ENCODE measurements around the gene BRAT1.
"Not testable (repeated sequence)": the region's sequence is repeated elsewhere in the genome, so short reads cannot be mapped to it uniquely, and the experiment has no call there.

Gene BRAT1

DNA sequence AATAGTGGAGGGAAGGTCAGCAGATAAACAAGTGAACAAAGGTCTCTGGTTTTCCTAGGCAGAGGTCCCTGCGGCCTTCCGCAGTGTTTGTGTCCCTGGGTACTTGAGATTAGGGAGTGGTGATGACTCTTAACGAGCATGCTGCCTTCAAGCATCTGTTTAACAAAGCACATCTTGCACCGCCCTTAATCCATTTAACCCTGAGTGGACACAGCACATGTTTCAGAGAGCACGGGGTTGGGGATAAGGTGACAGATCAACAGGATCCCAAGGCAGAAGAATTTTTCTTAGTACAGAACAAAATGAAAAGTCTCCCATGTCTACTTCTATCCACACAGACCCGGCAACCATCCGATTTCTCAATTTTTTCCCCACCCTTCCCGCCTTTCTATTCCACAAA lies 21.8 kb downstream of the BRAT1 start:
- not testable (repeated sequence) for H3K27ac ChIP-seq (ENCODE audit: low read depth, low read length); H3K9me2 ChIP-seq (replicated peaks; ENCODE audit: control insufficient read depth, low read length); H3K79me2 ChIP-seq (ENCODE audit: control insufficient read depth, low read length); H3K9me3 ChIP-seq (ENCODE audit: control insufficient read depth, insufficient read depth, low read length); H3K4me3 ChIP-seq (ENCODE audit: low read length); H4K20me1 ChIP-seq (ENCODE audit: control insufficient read depth, insufficient read depth, low read depth, low read length); H3F3A ChIP-seq (ENCODE audit: control insufficient read depth, insufficient read depth); H3K36me3 ChIP-seq (ENCODE audit: control insufficient read depth, low read length); H3K4me2 ChIP-seq (ENCODE audit: low read length); H3K27me3 ChIP-seq (ENCODE audit: control insufficient read depth, low read length)
- H3K4me1 ChIP-seq (ENCODE audit: control insufficient read depth, low read length): peaks cover 26% of the 10 kb centered on the region

DNA sequence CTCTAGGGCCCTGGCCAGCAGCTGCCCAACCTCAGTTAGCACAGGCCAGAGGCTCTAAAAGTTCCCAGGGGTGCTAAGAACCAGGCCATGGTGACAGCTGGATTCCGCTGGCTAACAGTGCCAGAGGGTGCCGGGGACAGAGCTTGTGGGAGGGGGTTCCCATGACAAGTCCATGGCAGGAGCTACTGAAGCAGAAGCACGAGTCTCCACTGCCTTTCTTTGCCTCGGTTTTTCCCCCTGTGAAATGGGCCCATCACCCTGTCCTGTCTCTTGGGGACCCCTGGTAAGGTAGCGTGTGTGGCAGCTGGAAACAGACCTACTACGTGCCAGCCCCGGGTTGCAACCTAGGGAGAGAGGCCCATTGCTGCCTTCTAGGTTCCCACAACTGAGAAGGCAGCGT lies 22.5 kb downstream of the BRAT1 start:
- not testable (repeated sequence) for H3K4me2 ChIP-seq (ENCODE audit: low read length); H4K20me1 ChIP-seq (ENCODE audit: control insufficient read depth, insufficient read depth, low read depth, low read length); H3K4me3 ChIP-seq (ENCODE audit: low read length); H3K27ac ChIP-seq (ENCODE audit: low read depth, low read length); H3F3A ChIP-seq (ENCODE audit: control insufficient read depth, insufficient read depth); H3K27me3 ChIP-seq (ENCODE audit: control insufficient read depth, low read length); H3K9me3 ChIP-seq (ENCODE audit: control insufficient read depth, insufficient read depth, low read length); H3K79me2 ChIP-seq (ENCODE audit: control insufficient read depth, low read length); H3K36me3 ChIP-seq (ENCODE audit: control insufficient read depth, low read length); H3K9me2 ChIP-seq (replicated peaks; ENCODE audit: control insufficient read depth, low read length)
- H3K4me1 ChIP-seq (ENCODE audit: control insufficient read depth, low read length): peaks cover 32% of the 10 kb centered on the region

DNA sequence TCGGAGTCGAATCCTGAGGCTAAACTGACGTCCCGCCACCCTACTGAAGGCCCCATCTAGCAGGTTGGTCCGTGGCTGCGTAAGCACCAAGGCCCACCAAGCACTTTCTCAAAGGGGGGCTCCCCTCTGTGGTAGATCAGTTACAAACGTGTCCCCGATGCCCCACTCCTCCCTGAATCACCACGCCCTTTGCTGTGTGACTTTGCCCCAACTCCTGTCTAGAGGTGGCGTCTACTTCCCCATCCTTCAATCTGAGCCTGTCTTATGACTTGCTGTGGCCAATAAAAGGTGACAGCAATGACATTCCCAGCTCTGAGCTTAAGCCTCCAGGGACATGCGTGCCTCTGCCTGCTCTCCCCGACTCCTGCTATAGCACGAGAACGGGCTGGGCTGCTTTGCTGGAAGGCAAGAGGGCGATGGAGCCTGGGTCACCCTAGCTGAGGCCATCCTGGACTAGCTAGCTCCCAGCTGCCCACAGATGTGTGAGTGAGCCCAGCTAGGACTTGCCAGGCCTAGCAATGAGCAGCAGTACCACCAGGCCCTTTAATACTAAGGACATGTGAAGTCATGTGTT lies 23.0 kb downstream of the BRAT1 start:
- not testable (repeated sequence) for H3K9me2 ChIP-seq (replicated peaks; ENCODE audit: control insufficient read depth, low read length); H3K4me2 ChIP-seq (ENCODE audit: low read length); H3K9me3 ChIP-seq (ENCODE audit: control insufficient read depth, insufficient read depth, low read length); H3K79me2 ChIP-seq (ENCODE audit: control insufficient read depth, low read length); H3K36me3 ChIP-seq (ENCODE audit: control insufficient read depth, low read length); H3K27ac ChIP-seq (ENCODE audit: low read depth, low read length); H3K27me3 ChIP-seq (ENCODE audit: control insufficient read depth, low read length); H3F3A ChIP-seq (ENCODE audit: control insufficient read depth, insufficient read depth); H3K4me3 ChIP-seq (ENCODE audit: low read length); H4K20me1 ChIP-seq (ENCODE audit: control insufficient read depth, insufficient read depth, low read depth, low read length)
- peaks cover 32% of the 10 kb centered on the region for H3K4me1 ChIP-seq (ENCODE audit: control insufficient read depth, low read length)

DNA sequence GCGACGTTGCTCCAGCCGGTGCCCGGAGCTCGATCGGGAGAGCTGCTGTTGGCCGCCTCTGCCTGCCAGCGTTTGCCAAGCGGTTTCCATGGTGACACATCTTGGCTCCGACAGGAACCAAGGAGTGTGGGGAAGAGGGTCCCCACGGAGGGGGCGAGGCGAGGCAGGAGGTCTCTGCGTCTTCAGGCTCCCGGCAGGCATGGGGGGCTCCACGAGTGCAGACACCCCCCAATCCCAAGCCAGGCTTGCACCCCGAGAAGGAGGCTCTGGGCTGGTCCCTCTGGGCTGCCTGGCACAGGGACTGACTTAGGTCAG lies 23.6 kb downstream of the BRAT1 start:
- not testable (repeated sequence) for H3K27ac ChIP-seq (ENCODE audit: low read depth, low read length); H3F3A ChIP-seq (ENCODE audit: control insufficient read depth, insufficient read depth); H3K4me3 ChIP-seq (ENCODE audit: low read length); H3K36me3 ChIP-seq (ENCODE audit: control insufficient read depth, low read length); H4K20me1 ChIP-seq (ENCODE audit: control insufficient read depth, insufficient read depth, low read depth, low read length); H3K79me2 ChIP-seq (ENCODE audit: control insufficient read depth, low read length); H3K9me2 ChIP-seq (replicated peaks; ENCODE audit: control insufficient read depth, low read length); H3K4me2 ChIP-seq (ENCODE audit: low read length); H3K27me3 ChIP-seq (ENCODE audit: control insufficient read depth, low read length); H3K9me3 ChIP-seq (ENCODE audit: control insufficient read depth, insufficient read depth, low read length)
- H3K4me1 ChIP-seq (ENCODE audit: control insufficient read depth, low read length): peaks cover 32% of the 10 kb centered on the region

DNA sequence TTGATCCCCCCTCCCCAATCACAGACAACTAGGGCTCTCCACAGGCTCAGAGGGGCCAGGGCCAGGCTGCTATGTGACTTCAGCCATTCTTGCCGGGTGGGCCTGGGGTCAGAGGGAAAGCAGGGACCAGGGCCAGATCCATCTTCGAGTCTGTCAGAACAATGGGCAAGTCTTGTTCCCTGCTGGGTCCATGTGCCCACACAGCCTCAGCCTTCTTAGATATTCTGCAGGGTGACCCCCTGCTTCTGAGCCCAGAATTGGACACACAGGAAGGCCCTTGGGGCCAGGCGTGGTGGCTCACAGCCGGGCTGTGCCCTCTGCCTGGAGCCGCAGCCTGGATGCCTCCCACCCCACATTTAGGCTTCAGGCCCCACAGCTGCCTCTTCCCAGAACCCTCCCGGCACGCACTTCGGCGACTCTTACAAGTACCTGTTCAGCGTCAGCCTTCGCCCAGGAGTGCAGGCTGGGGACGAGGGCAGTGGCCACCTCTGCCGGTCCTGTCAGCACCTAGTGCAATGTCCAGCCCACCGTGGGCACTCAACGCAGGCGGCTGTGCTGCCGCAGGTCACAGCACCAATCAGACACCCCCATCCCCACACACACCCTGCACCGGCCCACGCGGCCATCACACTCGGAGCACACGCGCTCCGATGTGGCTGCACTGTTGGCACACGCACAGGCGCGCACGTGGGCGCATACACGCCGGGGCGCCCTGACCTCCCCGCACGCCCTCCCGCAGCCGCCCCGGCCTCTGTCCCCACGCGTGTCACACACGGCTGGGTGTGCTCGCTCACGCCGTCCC lies 24.1 kb downstream of the BRAT1 start:
- H3K4me3 ChIP-seq (ENCODE audit: low read length); H3K79me2 ChIP-seq (ENCODE audit: control insufficient read depth, low read length); H3K27ac ChIP-seq (ENCODE audit: low read depth, low read length); H4K20me1 ChIP-seq (ENCODE audit: control insufficient read depth, insufficient read depth, low read depth, low read length); H3K9me2 ChIP-seq (replicated peaks; ENCODE audit: control insufficient read depth, low read length); H3K9me3 ChIP-seq (ENCODE audit: control insufficient read depth, insufficient read depth, low read length); H3K27me3 ChIP-seq (ENCODE audit: control insufficient read depth, low read length); H3K36me3 ChIP-seq (ENCODE audit: control insufficient read depth, low read length); H3F3A ChIP-seq (ENCODE audit: control insufficient read depth, insufficient read depth): not testable (repeated sequence)
- H3K4me1 ChIP-seq (ENCODE audit: control insufficient read depth, low read length): peaks cover 32% of the 10 kb centered on the region
- H3K4me2 ChIP-seq (ENCODE audit: low read length): peak overlapping the region; percentile 24

Measured in DOHH2 (cell line).